ENCODE data around the gene EPO.

Gene EPO

DNA sequence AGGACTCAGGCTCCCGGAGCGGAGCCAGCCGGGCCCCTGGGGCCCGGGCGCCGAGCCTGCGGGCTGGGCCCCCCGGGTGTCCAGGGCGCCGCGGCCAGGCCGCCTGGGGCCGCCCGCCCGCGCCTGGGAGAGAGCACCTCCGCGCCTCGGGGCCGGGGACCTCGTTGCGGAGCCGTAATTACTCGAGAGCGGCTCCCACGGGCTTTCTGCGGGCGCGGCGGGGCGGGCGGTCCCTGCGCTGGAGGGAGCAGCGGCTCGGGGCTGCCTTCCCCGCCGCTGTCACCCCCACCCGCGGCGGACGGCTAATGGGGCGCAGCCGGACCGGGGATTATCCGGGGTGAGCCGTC is 45.2 kb upstream of the EPO start:
- Mint-ChIP-seq H3K27ac (no peak overlapping the region), H3K4me1 (peaks cover 26% of the 10 kb centered on the region), H3K9me3 (no peaks in the 10 kb centered on the region), H3K27me3 (ENCODE audit: low read depth, poor library complexity) (peaks cover 31% of the 10 kb centered on the region), H3K4me3 (peak overlapping the region; percentile 92), H3K36me3 (ENCODE audit: low read depth) (peaks cover 11% of the 10 kb centered on the region)
- TF ChIP-seq, protein P1, sequence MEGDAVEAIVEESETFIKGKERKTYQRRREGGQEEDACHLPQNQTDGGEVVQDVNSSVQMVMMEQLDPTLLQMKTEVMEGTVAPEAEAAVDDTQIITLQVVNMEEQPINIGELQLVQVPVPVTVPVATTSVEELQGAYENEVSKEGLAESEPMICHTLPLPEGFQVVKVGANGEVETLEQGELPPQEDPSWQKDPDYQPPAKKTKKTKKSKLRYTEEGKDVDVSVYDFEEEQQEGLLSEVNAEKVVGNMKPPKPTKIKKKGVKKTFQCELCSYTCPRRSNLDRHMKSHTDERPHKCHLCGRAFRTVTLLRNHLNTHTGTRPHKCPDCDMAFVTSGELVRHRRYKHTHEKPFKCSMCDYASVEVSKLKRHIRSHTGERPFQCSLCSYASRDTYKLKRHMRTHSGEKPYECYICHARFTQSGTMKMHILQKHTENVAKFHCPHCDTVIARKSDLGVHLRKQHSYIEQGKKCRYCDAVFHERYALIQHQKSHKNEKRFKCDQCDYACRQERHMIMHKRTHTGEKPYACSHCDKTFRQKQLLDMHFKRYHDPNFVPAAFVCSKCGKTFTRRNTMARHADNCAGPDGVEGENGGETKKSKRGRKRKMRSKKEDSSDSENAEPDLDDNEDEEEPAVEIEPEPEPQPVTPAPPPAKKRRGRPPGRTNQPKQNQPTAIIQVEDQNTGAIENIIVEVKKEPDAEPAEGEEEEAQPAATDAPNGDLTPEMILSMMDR (IDR thresholded peaks at IDR 0.05) = no peak
- DNase-seq = peak; percentile 60

DNA sequence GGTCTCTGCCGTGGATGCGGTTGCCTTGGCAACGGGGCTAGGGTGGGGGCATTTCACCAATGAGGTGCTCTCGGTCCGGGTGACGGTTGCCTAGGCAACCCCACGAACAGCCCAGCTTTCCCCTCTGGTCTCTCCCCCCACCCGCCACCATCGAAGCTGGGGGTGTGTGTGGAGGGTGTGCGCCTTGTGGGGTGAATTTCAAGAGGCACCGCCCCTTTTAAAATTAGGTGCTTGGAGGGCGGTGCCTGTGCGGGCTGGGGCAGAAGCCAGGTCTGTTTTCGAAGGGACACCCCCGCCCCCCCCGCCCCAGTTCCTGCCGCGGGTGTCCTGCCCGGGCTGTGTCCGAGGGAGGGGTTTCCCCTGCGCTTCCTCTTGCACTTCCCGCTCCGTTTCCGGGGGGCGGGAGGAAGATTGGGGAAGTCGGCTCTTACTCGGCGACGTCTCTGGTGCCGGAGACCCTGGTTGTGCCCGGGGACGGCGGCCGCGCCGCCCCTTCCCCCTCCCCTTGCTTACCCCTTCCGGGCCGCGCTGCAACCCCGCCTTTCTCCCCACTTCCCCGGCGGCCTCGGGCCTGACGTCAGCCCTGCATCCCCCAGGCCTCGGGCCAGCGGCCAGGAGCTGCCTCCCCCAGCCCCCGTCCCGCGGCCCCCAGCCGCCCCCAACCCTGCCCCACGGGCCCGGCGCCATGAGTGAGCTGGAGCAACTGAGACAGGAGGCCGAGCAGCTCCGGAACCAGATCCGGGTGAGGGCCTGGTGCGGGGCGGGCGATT is 44.5 kb upstream of the EPO start:
- Mint-ChIP-seq H3K9me3 (no peaks in the 10 kb centered on the region), H3K27ac (no peak overlapping the region), H3K27me3 (ENCODE audit: low read depth, poor library complexity) (peaks cover 24% of the 10 kb centered on the region), H3K4me3 (peak overlapping the region; percentile 57), H3K4me1 (peaks cover 29% of the 10 kb centered on the region), H3K36me3 (ENCODE audit: low read depth) (peaks cover 14% of the 10 kb centered on the region)
- DNase-seq = peak; percentile 71
- TF ChIP-seq, protein P1 (IDR thresholded peaks at IDR 0.05) = no peak

DNA sequence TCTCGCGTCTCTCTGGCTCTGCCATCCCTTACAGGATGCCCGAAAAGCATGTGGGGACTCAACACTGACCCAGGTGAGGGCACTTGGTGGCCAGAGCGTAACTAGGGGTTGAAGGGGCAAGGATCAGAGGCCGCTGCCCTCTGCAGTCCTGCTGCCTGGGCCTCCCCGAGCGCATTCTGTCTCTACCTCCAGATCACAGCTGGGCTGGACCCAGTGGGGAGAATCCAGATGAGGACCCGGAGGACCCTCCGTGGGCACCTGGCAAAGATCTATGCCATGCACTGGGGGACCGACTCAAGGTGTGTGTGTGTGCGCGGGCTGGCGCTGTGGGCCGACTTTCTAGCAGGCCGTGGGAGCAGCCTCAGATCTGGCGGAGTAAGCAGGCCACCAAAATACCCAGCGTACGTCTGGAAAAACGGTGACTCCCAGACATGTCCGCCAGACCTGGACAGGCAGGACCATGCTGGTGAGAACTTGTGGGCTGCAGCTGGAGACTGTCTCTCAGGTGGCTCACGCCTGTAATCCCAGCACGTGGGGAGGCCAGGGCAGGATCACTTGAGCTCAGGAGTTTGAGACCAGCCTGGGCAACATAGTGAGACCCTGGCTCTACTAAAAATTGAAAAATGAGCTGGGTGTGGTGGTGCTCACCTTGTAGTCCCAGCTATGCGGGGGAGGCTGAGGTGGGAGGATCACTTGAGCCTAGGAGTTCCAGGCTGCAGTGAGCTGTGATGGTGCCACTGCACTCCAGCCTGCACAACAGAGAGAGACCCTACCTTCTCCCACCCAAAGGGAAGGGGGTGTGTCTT is 43.6 kb upstream of the EPO start:
- Mint-ChIP-seq H3K4me1 (peaks cover 29% of the 10 kb centered on the region), H3K27me3 (ENCODE audit: low read depth, poor library complexity) (peaks cover 14% of the 10 kb centered on the region), H3K4me3 (peak overlapping the region; percentile 85), H3K36me3 (ENCODE audit: low read depth) (peaks cover 14% of the 10 kb centered on the region), H3K9me3 (no peaks in the 10 kb centered on the region), H3K27ac (peak overlapping the region; percentile 39)
- TF ChIP-seq, protein P1 (IDR thresholded peaks at IDR 0.05) = no peak
- no peak for DNase-seq

DNA sequence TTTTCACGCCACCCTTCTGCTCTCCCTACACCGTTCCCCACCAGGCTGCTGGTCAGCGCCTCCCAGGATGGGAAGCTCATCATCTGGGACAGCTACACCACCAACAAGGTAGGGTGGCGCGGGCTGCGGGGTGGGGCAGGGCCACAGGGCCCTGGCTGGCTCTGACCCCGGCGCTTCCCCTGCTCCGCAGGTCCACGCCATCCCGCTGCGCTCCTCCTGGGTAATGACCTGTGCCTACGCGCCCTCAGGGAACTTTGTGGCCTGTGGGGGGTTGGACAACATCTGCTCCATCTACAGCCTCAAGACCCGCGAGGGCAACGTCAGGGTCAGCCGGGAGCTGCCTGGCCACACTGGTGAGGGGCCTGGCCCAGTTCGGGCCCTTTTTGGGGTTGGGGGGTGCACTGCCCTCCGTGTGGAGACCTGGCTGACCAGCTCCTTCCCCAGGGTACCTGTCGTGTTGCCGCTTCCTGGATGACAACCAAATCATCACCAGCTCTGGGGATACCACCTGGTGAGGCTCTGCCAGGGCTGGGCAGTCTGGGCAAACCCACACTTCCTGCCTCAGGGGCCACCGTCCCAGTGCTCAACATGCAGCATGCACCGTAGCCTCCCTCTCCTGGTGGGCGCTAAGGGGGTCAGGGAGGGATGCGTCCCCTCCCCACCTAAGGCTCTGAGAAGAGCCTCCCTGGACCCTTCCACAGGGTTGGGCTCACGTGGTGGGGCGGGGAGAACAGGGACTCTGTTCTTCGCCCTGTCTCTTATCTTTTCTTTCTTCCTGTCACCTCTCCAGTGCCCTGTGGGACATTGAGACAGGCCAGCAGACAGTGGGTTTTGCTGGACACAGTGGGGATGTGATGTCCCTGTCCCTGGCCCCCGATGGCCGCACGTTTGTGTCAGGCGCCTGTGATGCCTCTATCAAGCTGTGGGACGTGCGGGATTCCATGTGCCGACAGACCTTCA is 42.7 kb upstream of the EPO start:
- TF ChIP-seq, protein P1 (IDR thresholded peaks at IDR 0.05) = no peak
- H3K4me3 Mint-ChIP-seq = peak overlapping the region; percentile 36
- peak overlapping the region; percentile 85 for H3K27ac Mint-ChIP-seq
- peaks cover 14% of the 10 kb centered on the region for H3K36me3 Mint-ChIP-seq (ENCODE audit: low read depth)
- no peaks in the 10 kb centered on the region for H3K9me3 Mint-ChIP-seq
- no peak for DNase-seq
- H3K27me3 Mint-ChIP-seq (ENCODE audit: low read depth, poor library complexity) = peaks cover 6% of the 10 kb centered on the region
- peaks cover 29% of the 10 kb centered on the region for H3K4me1 Mint-ChIP-seq

DNA sequence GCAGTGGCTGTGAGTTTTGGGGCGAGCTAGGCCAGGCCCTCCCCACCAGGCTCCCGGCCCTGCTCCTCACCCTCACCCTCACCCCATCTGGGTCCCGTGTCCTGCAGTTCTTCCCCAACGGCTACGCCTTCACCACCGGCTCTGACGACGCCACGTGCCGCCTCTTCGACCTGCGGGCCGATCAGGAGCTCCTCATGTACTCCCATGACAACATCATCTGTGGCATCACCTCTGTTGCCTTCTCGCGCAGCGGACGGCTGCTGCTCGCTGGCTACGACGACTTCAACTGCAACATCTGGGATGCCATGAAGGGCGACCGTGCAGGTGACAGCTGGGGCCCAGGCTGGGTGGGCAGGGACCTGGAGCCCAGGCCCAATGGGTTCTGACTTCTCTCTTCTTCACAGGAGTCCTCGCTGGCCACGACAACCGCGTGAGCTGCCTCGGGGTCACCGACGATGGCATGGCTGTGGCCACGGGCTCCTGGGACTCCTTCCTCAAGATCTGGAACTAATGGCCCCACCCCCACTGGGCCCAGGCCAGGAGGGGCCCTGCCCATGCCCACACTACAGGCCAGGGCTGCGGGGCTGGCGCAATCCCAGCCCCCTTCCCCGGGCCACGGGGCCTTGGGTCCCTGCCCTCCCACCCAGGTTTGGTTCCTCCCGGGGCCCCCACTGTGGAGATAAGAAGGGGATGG is 41.8 kb upstream of the EPO start:
- H3K27ac Mint-ChIP-seq = peak overlapping the region; percentile 85
- no peaks in the 10 kb centered on the region for H3K9me3 Mint-ChIP-seq
- no peaks in the 10 kb centered on the region for H3K27me3 Mint-ChIP-seq (ENCODE audit: low read depth, poor library complexity)
- peaks cover 14% of the 10 kb centered on the region for H3K36me3 Mint-ChIP-seq (ENCODE audit: low read depth)
- H3K4me1 Mint-ChIP-seq = peaks cover 29% of the 10 kb centered on the region
- TF ChIP-seq, protein P1 (IDR thresholded peaks at IDR 0.05) = no peak
- no peak for DNase-seq
- H3K4me3 Mint-ChIP-seq = peak overlapping the region; percentile 36
